NCI-H1092 (cell line): Measurements from ENCODE around the gene TNPO3.

ENCODE experiments used
- DNase-seq: peaks from one replicate; lab custom pipeline; 2025; lab: John Stamatoyannopoulos, UW

Gene TNPO3

GRCh38 chr7:128939075-128939860 lies 115.6 kb downstream of the TNPO3 start:
- DNase-seq, result no peak

GRCh38 chr7:128938544-128939074 lies 116.3 kb downstream of the TNPO3 start:
- no peak for DNase-seq

DNA sequence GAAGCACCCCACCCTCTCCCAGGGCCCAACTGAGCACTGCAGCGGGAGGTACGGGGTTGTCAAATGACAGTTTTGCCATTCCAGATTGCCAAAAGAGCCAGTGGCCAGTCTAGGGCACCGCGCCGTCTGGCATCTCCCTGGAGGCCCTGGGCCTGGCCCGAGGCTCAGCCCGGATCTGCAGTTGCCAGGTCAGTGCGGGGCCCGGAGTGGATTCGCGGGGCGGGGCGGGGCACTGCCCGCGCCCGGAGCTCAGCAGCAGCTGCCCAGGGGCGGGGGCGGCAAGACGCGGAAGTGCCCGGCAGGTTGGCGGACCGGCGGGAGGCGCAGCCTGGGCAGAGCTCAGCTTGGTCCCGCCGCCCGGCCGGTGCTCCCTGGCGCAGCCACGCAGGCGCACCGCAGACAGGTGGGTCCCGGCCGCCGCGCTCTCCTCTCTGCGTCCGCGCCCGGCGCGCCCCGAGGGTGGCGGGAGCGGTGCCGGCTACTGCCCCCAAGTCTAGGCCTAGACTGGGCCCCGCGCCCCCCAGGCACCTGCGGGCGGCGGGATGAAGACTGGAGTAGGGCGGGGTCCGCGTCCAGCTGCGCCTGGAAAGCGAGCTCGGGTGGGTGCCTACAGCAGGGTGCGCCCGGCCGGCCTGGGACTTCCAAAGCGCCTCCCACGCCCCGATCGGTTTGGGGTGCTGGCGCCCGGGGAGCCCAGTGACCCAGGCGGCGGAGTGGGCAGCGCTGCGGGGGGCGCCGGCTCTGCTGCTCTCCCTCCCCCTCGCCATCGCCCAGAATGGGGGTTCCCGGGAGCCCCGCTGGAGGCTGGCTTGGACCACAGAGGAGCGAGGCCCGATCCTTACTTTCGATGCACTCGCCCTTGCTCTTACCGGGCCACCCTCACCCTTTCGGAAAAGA lies 117.0 kb downstream of the TNPO3 start, which contains the start of gene IRF5:
Gene IRF5 (plus strand): TSS at position 281 of the 897 bp plus-strand sequence. CDS start 4,155 bp downstream, outside the sequence.
- no peak for DNase-seq

DNA sequence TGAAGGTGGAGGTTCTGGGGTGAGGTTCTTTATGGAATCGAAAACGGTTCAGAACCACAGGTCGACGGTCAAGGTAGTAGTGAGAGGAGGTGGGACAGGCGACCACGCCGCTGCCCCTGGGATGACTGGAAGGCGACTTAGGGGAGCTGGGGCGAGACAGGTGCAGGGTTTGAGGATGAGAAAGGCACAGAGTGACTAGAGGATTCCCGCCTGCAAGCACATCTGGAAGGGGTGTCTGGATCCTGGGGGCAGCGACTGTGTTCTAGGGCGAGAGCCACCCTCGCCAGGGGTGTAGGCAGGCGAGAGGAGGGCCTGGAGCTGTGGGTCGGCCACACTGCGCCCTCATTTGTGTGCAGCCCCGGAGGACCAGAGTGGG lies 117.7 kb downstream of the TNPO3 start:
- DNase-seq, result no peak

GRCh38 chr7:128936798-128937197 lies 118.1 kb downstream of the TNPO3 start:
- no peak for DNase-seq

DNA sequence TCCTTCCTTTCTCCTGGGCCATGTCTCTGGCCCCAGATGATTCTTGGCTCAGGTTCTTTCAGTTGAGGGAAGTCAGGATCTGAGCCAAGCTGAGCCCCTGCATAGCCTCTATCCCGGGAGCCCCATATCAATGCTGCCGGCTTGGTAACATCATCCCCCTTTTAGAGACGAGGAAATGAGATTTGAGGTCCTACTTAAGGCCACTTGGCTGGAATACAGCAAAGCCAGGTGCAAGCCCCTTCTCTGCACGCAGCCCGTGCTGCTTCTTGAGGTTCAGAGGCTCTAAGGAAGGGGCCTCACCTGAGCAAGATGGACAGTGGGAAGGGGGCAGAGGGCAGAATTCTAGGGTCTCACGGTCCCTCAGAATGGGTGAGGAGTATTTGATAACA lies 119.6 kb downstream of the TNPO3 start:
- DNase-seq, result peak; percentile 47

DNA sequence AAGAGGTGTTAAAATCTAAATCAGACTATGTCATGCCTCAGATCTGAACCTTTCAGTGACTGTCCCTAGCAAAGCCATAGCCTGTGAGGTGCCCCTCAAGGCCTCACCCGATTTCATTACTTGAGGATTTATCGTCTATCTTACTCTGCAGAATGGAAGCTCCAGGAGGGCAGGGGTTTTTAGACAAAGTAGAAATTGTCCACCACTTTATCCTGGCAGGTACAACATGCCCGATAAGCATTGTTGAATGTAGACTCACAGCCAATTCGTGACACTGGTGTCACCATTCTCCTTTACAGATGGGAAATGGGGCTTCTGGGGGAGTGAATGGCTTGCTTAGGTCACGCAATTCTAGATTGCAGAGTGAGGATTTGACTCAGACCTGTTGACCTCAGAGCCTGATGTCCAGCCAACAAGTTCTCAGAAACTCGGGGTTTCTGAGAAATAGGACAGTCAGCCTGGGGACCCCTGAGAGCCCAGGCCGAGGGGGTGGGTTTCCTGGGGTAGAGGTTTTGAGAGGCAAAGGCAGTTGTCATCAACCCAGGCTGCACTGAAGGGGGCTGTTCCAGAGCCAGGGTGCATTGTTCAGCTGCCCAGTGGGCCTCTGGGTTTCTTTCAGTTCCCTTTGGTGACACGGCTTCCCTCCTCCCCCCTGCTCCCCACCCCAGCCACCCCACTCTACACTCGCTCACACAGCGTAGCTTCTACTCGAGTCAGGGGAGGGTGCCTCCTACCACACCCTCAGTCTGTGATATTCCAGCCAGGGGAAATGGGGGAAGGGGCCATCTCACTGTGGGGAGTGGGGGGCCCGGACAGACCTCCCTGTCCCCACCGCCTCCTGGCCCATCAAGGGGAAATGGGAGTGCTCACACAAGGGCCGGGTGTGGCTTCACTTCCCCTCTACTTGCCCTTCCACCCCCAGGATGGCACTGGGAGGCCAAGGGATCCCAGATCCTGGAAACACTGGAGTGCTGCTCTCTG lies 120.3 kb downstream of the TNPO3 start:
- no peak for DNase-seq

GRCh38 chr7:128933180-128933891 lies 121.6 kb downstream of the TNPO3 start:
- DNase-seq, result no peak

DNA sequence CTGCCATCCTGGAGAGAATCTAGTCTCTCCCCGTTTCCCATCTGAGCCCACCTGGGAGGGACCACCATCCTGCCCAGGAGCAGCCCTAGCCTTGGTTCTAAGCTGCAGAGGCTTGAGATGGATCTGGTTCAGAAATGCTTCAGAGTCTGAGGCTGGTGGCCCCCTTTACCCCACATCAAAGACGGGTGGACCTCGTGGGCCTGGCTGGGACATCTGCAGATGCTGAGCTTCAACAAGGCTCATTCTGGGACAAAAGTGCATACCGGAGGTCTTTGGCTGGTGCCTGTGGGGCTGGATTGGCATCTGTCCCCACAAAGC lies 122.1 kb downstream of the TNPO3 start:
- DNase-seq, result no peak

GRCh38 chr7:128931965-128932861 lies 122.7 kb downstream of the TNPO3 start:
- no peak for DNase-seq

DNA sequence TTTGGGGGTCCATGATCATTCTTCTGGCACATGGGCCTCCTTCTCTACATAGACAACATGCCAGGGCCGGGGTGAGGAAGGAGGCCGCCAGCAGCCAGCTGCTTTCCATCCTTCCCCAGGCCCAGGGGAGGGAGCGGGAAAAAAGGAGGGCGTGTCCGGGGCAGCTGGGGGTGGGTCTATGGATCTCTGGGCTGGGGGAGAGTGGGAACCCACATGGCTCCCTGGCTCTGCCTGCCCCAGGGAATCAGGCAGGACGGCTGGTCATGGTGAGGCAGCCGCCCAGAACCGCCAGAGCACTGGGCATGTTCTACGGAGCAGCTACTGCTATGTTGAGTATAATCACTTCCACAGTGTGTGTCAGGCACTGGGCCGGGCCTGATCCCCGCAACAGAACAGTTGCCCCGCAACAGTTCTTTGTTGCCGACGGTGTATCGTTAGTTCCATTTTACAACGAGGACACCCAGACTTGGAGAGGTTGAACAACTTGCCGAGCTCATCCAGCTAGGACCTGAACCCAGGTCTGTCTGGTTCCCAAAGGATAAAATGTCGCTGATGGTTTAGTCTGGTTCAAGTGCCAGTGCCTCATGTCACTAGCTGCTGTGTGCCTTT lies 123.6 kb downstream of the TNPO3 start:
- no peak for DNase-seq

DNA sequence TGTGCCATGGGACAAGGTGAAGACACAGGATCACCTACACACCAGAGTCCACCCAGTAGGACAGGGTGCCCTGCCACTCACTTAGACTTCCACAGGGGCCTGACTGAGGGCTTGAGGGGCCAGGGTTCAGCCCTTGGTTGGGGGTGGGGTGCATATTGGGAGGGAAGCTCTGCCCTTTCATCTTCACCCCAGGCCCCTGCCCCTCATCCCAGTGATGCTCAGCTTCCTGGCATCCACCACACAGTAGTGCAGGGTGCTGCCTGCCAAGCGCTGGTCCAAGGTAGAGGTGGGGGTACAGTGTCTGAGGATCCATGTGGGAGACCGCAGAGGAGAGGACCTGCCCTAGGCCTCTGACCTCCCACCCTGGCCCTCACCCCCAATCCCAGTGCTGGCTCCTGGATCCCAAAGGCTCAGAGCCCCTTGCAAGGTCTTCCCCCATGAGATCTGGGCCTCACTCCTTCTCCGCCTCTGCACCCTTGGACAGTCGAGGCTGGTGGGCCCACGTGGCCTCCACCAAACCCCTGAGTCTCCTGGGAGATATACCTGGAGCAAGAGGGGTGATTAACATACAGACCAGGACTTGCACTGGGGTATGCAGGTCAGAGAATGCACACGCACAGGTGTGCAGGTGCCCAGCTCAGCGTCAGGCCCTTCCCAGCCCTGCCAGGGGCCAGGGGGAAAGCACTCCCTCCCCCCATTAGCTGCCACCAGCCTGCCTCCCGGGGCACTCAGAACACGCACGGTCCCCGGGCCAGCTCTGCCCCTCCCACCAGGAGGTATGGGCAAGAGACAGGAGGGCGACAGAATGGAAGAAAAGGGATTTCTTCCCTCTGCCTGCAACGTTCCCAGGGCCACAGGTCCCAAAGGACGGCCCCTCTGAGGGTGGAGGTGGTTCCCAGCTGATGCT lies 125.8 kb downstream of the TNPO3 start:
- DNase-seq, result no peak

- DNase-seq, result no peak
Observed at GRCh38 chr7:128928159-128928813, 126.6 kb downstream of the TNPO3 start.

DNA sequence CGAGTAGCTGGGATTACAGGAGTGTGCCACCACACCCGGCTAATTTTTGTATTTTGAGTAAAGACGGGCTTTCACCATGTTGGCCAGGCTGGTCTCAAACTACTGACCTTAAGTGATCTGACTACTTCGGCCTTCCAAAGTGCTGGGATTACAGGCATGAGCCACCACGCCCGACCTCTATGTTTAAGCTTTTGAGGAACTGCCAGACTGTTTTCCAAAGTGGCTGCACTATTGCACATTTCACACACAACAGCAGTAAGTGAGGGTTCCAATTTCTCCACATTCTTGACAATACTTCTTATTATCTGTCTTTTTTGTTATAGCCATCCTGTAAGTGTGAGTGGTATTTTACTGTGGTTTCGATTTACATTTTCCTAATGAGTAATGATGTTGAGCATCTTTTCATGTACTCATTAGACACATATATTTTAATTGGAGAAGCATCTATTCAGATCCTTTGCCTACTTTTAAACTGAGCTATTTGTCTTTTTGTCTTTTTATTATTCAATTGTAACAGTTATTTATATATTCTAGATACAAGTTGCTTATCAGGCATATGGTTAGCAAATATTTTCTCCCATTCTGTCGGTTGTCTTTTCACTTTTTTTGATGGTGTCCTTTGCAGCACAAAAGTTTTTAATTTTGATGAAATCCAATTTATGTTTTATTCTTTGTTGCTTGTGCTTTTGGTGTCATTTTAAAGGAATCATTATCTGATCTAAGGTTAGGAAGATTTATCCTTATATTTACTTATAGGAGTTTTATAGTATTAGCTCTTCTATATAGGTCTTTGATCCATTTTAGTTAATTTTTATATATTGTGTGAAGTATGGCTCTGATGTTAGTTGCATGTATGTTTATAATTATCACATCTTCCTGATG lies 130.0 kb downstream of the TNPO3 start:
- no peak for DNase-seq

DNA sequence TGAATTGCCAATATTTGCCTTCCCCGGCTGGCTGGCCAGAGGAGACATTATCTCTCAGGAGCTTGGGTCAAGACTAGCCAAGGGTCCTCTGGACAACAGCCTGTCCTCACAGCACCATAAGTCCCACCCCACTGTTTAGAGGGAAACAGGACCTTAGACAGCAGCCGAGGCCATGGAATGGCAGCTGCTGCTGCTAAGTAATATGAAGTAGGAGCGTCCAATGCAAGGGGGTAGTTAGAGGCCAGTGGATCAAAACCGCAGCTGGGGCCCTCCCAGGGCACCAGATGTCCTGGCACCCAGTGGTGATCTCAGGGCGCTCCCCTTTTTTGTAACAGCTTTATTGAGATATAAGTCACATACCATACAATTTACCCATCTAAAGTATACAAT lies 131.5 kb downstream of the TNPO3 start:
- DNase-seq, result no peak

GRCh38 chr7:128922496-128923410 lies 132.2 kb downstream of the TNPO3 start:
- no peak for DNase-seq
